Uterus (tissue), 2 donors: ENCODE results near the gene PJVK.
A peak's percentile ranks its signal among the peaks of the same experiment; 100 is the strongest.

Experiments
- CTCF ChIP-seq, 4 experiments: fragments of 200-600 bp in 2 of 4; fragments of 450-650 bp in 2 of 4; sonication (generic) in 2 of 4; IDR thresholded peaks; one replicate each; pipeline ENCODE4 v1.5.1; 2016 to 2019; ENCODE audit warnings: antibody characterized with exemption in 4 of 4, mild to moderate bottlenecking in 2 of 4, moderate library complexity in 1 of 4
- POLR2A ChIP-seq, 2 donors: fragments of 450-650 bp; IDR thresholded peaks; one replicate each; pipeline ENCODE4 v1.6.1; 2016; ENCODE audit warnings: antibody characterized with exemption in 2 of 2, mild to moderate bottlenecking in 1 of 2, moderate library complexity in 1 of 2

- TF ChIP-seq CTCF (IDR thresholded peaks at IDR 0.05) (peak in 1 of 4 experiments; percentile 8), POLR2A (IDR thresholded peaks at IDR 0.05) (peak; percentile 71 to 80)
Observed at GRCh38 chr2:178480227-178481181, 29.3 kb downstream of the PJVK start, which contains the start of gene PLEKHA3.
